ENCODE results near the gene BDNF. TPM values are rescaled to one million over a fixed set of nuclear protein-coding genes. Genes with fewer than 3 reads are reported as not detected.
"Not testable (repeated sequence)": the region's sequence is repeated elsewhere in the genome, so short reads cannot be mapped to it uniquely, and the experiment has no call there.

The BDNF gene
- total RNA-seq: under 1 TPM; 0.62 to 0.87 TPM
- 1.1 TPM for polyA plus RNA-seq (ENCODE audit: insufficient read depth, low read depth, low replicate concordance)
- long read RNA-seq, donor 1, full-length matches to known transcripts: 3 of 3 reads
- long read RNA-seq, donor 1, partial matches to known transcripts: 0 of 3 reads
- long read RNA-seq, donor 1, other reads (novel, unspliced or antisense): 0 of 3 reads
- long read RNA-seq, donor 2, full-length matches to known transcripts: 2 of 2 reads
- long read RNA-seq, donor 2, partial matches to known transcripts: 0 of 2 reads
- long read RNA-seq, donor 2, other reads (novel, unspliced or antisense): 0 of 2 reads

DNA sequence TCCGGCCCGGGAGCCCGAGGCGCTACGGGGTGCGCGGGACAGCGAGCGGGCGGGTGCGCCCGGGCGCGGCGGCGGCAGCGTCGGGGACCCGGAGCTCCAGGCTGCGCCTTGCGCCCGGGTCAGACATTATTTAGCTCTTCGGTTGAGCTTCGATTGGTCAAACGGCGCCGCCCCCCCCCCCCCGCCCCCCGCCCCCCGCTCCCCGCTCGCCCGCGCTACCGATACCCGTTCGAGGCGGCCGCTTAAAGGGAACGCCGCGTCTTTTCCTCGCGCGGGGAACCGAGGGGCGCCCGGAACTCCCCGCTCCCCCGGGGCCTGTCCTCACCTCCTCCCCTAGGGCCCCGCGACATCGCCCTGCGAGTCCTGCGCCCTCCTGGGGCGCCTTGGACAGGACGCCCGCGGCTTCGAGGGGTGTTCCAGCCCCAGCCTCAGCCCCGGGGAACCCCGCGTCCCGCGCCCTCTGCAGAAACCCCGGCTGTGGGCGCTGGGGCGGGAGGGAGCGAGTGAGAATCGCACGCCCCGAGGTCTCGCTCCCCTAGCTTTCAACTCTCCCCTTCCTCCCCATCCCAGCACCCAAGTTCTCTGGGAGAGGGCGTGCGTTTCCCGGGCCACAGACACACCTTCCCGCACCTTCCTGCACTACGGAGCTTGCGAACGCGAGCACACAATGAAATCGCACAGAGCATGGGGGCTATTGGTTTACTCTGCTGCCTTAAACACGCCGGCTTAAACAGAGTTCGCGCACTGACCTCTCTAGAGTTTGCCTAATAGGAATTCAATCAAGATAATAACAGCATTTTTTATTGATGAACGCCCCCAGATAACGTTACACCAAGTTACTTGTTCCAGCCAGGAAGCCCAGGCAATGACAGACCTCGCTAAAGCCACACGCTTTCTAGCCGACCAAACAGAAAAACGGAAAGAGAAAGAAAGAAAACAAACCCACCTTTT, at the start of gene BDNF:
Gene BDNF, minus strand, starts transcription at position 105 of the 951 bp plus-strand sequence. CDS start 41,891 bp downstream, outside the sequence.
- Histone ChIP-seq H3K27ac (no peak within 1 kb of the TSS), H3K4me1 (peaks cover 22% of the 10 kb centered on the region), H3K4me3 (peak within 1 kb of the TSS; percentile 40 to 47), H3K27me3 (no peaks in the 10 kb centered on the region), H3K9me3 (no peaks in the 10 kb centered on the region), H3K36me3 (ENCODE audit: low read depth, missing control alignments) (no peaks in the 10 kb centered on the region)
- TF ChIP-seq POLR2A (IDR thresholded peaks at IDR 0.05) (no peak), CTCF (IDR thresholded peaks at IDR 0.05) (no peak)
- 0% methylated on average over 33 to 65 of the region's 92 CpGs for whole genome bisulfite sequencing, 2 donors
- peak; percentile 20 for DNase-seq
- intact Hi-C loops (cut with DNase I; ENCODE audit: low total_unique reads): no loop called here

- TF ChIP-seq POLR2A (IDR thresholded peaks at IDR 0.05) (no peak), CTCF (IDR thresholded peaks at IDR 0.05) (no peak)
- Histone ChIP-seq H3K27ac (no peak overlapping the region), H3K4me1 (no peaks in the 10 kb centered on the region), H3K9me3 (no peaks in the 10 kb centered on the region), H3K36me3 (ENCODE audit: low read depth, missing control alignments) (no peaks in the 10 kb centered on the region), H3K27me3 (no peaks in the 10 kb centered on the region), H3K4me3 (no peak overlapping the region)
- intact Hi-C loops (cut with DNase I; ENCODE audit: low total_unique reads): no loop called here
- DNase-seq: no peak
- WGBS, 2 donors: 36 to 50% methylated on average over 7 of the region's 7 CpGs
Measured at GRCh38 chr11:27740362-27741013, 40.2 kb upstream of the BDNF start.

GRCh38 chr11:27735281-27735680, 35.0 kb upstream of the BDNF start:
- no peak for DNase-seq
- 45 to 55% methylated on average over 1 of the region's 1 CpG for WGBS, 2 donors
- H3K4me3 ChIP-seq: no peak overlapping the region
- intact Hi-C loops (cut with DNase I; ENCODE audit: low total_unique reads): no loop called here
- no peaks in the 10 kb centered on the region for H3K9me3 ChIP-seq
- H3K36me3 ChIP-seq (ENCODE audit: low read depth, missing control alignments): no peaks in the 10 kb centered on the region
- H3K27ac ChIP-seq: no peak overlapping the region
- TF ChIP-seq POLR2A (IDR thresholded peaks at IDR 0.05): no peak
- no peak for TF ChIP-seq CTCF (IDR thresholded peaks at IDR 0.05)
- no peaks in the 10 kb centered on the region for H3K27me3 ChIP-seq
- no peaks in the 10 kb centered on the region for H3K4me1 ChIP-seq

- H3K27ac ChIP-seq; H3K4me3 ChIP-seq; H3K4me1 ChIP-seq; intact Hi-C loops (cut with DNase I; ENCODE audit: low total_unique reads); H3K9me3 ChIP-seq; H3K27me3 ChIP-seq; DNase-seq; H3K36me3 ChIP-seq (ENCODE audit: low read depth, missing control alignments): not testable (repeated sequence)
- whole genome bisulfite sequencing, 2 donors: 83 to 96% methylated on average over 7 of the region's 7 CpGs
Measured at GRCh38 chr11:27731803-27732202, 31.5 kb upstream of the BDNF start.

DNA sequence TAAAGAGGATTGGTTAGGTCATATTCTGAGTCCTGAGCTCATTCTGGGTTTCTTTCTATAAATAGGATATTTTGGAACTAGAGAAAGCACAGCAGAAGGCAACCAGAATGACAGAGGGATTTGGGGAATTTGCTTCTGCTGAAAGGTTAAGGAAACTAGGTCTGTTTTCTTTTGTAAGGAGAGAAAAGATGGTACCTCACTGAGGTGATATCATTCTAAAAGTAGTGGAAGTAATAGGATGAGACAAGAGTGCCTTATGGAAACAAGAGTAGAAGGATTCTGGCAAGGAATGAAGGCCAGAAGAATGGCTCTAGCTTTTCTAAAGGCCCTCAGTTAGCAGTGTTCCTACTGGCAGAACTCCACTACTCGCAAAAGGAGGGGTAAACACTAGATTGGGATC, 26.7 kb upstream of the BDNF start:
- Histone ChIP-seq H3K4me3 (no peak overlapping the region), H3K36me3 (ENCODE audit: low read depth, missing control alignments) (no peaks in the 10 kb centered on the region), H3K27ac (no peak overlapping the region), H3K4me1 (peaks cover 3% of the 10 kb centered on the region), H3K27me3 (no peaks in the 10 kb centered on the region), H3K9me3 (no peaks in the 10 kb centered on the region)
- 79 to 91% methylated on average over 1 of the region's 1 CpG for WGBS, 2 donors
- TF ChIP-seq CTCF (IDR thresholded peaks at IDR 0.05) (no peak), POLR2A (IDR thresholded peaks at IDR 0.05) (no peak)
- DNase-seq: no peak
- intact Hi-C loops (cut with DNase I; ENCODE audit: low total_unique reads): no loop called here
